Endothelial cell (in vitro differentiated cells): Measurements from ENCODE around the gene GLI3. TPM values are rescaled to one million over a fixed set of nuclear protein-coding genes. Genes with fewer than 3 reads are reported as not detected.

Experiments used
- DNase-seq: peaks from one replicate; pipeline ENCODE4 v3.0.0; 2021; ENCODE audit warnings: low spot score
- H3K27ac Mint-ChIP-seq: one replicate; pipeline ENCODE4 v1.8.0; 2021; ENCODE audit warnings: mixed read lengths, inconsistent platforms; ENCODE audit not compliant: unreplicated experiment
- H3K27me3 Mint-ChIP-seq: one replicate; pipeline ENCODE4 v1.8.0; 2021; ENCODE audit warnings: mild to moderate bottlenecking, moderate library complexity, mixed read lengths, inconsistent platforms; ENCODE audit not compliant: unreplicated experiment
- H3K36me3 Mint-ChIP-seq: one replicate; pipeline ENCODE4 v1.8.0; 2021; ENCODE audit warnings: mild to moderate bottlenecking, low read depth, mixed read lengths, inconsistent platforms; ENCODE audit not compliant: unreplicated experiment
- H3K4me1 Mint-ChIP-seq: one replicate; pipeline ENCODE4 v1.8.0; 2021; ENCODE audit warnings: mild to moderate bottlenecking, mixed read lengths, inconsistent platforms; ENCODE audit not compliant: unreplicated experiment
- H3K4me3 Mint-ChIP-seq: one replicate; pipeline ENCODE4 v1.8.0; 2021; ENCODE audit warnings: mild to moderate bottlenecking, mixed read lengths, inconsistent platforms; ENCODE audit not compliant: unreplicated experiment
- H3K9me3 Mint-ChIP-seq: one replicate; pipeline ENCODE4 v1.8.0; 2021; ENCODE audit warnings: mixed read lengths, inconsistent platforms; ENCODE audit not compliant: unreplicated experiment
- CTCF ChIP-seq: fragments of 200-600 bp; sonication (generic); IDR thresholded peaks from one replicate; pipeline ENCODE4 v1.5.0; 2021; ENCODE audit warnings: antibody characterized with exemption; ENCODE audit not compliant: unreplicated experiment
- total RNA-seq: library from RNA; stranded (reverse); fragmentation: NEBNext Ultra II Directional; extraction: Animal tissue kit (Norgen Biotek cat#: 25700); gene quantifications from one replicate; pipeline ENCODE4 v1.2.1, GENCODE V29; 2021; ENCODE audit not compliant: unreplicated experiment

GLI3 gene
- total RNA-seq, 1 donor from 2014 or later: 24.9 TPM

- H3K36me3 Mint-ChIP-seq: no peaks in the 10 kb centered on the region
- TF ChIP-seq CTCF: no peak
- peaks cover 3% of the 10 kb centered on the region for H3K27me3 Mint-ChIP-seq
- peaks cover 31% of the 10 kb centered on the region for H3K4me1 Mint-ChIP-seq
- no peak for DNase-seq
- H3K9me3 Mint-ChIP-seq: no peaks in the 10 kb centered on the region
- H3K27ac Mint-ChIP-seq: no peak overlapping the region
- no peak overlapping the region for H3K4me3 Mint-ChIP-seq
These were observed 42.8 kb downstream of the GLI3 start for GRCh38 chr7:42194238-42194637.

GRCh38 chr7:42193471-42194129 is 43.4 kb downstream of the GLI3 start:
- no peak for DNase-seq
- Mint-ChIP-seq H3K36me3 (no peaks in the 10 kb centered on the region), H3K27ac (no peak overlapping the region), H3K9me3 (no peaks in the 10 kb centered on the region), H3K4me1 (peaks cover 34% of the 10 kb centered on the region), H3K4me3 (peak overlapping the region; percentile 60), H3K27me3 (peaks cover 3% of the 10 kb centered on the region)
- TF ChIP-seq CTCF: no peak

- Mint-ChIP-seq H3K27ac (peak overlapping the region; percentile 27), H3K9me3 (no peaks in the 10 kb centered on the region), H3K36me3 (no peaks in the 10 kb centered on the region), H3K4me3 (peak overlapping the region; percentile 10), H3K27me3 (peaks cover 3% of the 10 kb centered on the region), H3K4me1 (peaks cover 34% of the 10 kb centered on the region)
- DNase-seq: no peak
- TF ChIP-seq CTCF: no peak
These were observed 44.1 kb downstream of the GLI3 start for GRCh38 chr7:42192851-42193461.

- no peak overlapping the region for H3K27ac Mint-ChIP-seq
- H3K4me1 Mint-ChIP-seq: peaks cover 34% of the 10 kb centered on the region
- H3K4me3 Mint-ChIP-seq: no peak overlapping the region
- peaks cover 3% of the 10 kb centered on the region for H3K27me3 Mint-ChIP-seq
- TF ChIP-seq CTCF: no peak
- DNase-seq: no peak
- no peaks in the 10 kb centered on the region for H3K9me3 Mint-ChIP-seq
- H3K36me3 Mint-ChIP-seq: no peaks in the 10 kb centered on the region
These were observed 44.9 kb downstream of the GLI3 start for GRCh38 chr7:42192066-42192465.

GRCh38 chr7:42189535-42189934 is 47.5 kb downstream of the GLI3 start:
- H3K4me3 Mint-ChIP-seq: no peak overlapping the region
- no peaks in the 10 kb centered on the region for H3K27me3 Mint-ChIP-seq
- H3K4me1 Mint-ChIP-seq: peaks cover 33% of the 10 kb centered on the region
- DNase-seq: no peak
- H3K27ac Mint-ChIP-seq: no peak overlapping the region
- TF ChIP-seq CTCF: no peak
- no peaks in the 10 kb centered on the region for H3K36me3 Mint-ChIP-seq
- no peaks in the 10 kb centered on the region for H3K9me3 Mint-ChIP-seq
